Parathyroid adenoma (tissue), 2 donors: ENCODE measurements around the gene YBEY.

Source experiments
- H2AFZ ChIP-seq: fragments of 300-600 bp; sonication (generic); one replicate; pipeline ENCODE4 v1.7.0; 2017; ENCODE audit warnings: antibody characterized with exemption, mild to moderate bottlenecking
- H3K27ac ChIP-seq: fragments of 300-600 bp; sonication (generic); one replicate; pipeline ENCODE4 v1.7.0; 2017
- H3K27me3 ChIP-seq: fragments of 300-600 bp; sonication (generic); one replicate; pipeline ENCODE4 v1.7.0; 2017; ENCODE audit warnings: low read length; ENCODE audit not compliant: control insufficient read depth, insufficient read depth
- H3K36me3 ChIP-seq: fragments of 300-600 bp; sonication (generic); one replicate; pipeline ENCODE4 v1.7.0; 2017; ENCODE audit warnings: low read length; ENCODE audit not compliant: control insufficient read depth, insufficient read depth
- H3K4me1 ChIP-seq: fragments of 300-600 bp; sonication (generic); one replicate; pipeline ENCODE4 v1.7.0; 2017; ENCODE audit warnings: control low read depth
- H3K4me2 ChIP-seq: fragments of 300-600 bp; sonication (generic); one replicate; pipeline ENCODE4 v1.7.0; 2017; ENCODE audit warnings: low read length
- H3K4me3 ChIP-seq: fragments of 300-600 bp; sonication (generic); one replicate; pipeline ENCODE4 v1.7.0; 2017; ENCODE audit warnings: low read depth, low read length
- H3K79me2 ChIP-seq: fragments of 300-600 bp; sonication (generic); one replicate; pipeline ENCODE4 v1.7.0; 2017; ENCODE audit warnings: control low read depth
- H3K9ac ChIP-seq: fragments of 300-600 bp; sonication (generic); one replicate; pipeline ENCODE4 v1.7.0; 2017; ENCODE audit warnings: mild to moderate bottlenecking
- H3K9me3 ChIP-seq: fragments of 300-600 bp; sonication (generic); one replicate; pipeline ENCODE4 v1.7.0; 2017; ENCODE audit warnings: low read length; ENCODE audit not compliant: control insufficient read depth
- TF ChIP-seq, protein P1 (sequence below): fragments of 300-600 bp; sonication (generic); IDR thresholded peaks from one replicate; pipeline ENCODE4 v1.7.0; 2017; ENCODE audit warnings: antibody characterized with exemption, mild to moderate bottlenecking
- donor health status: primary hyperparathyroidism.

YBEY gene

DNA sequence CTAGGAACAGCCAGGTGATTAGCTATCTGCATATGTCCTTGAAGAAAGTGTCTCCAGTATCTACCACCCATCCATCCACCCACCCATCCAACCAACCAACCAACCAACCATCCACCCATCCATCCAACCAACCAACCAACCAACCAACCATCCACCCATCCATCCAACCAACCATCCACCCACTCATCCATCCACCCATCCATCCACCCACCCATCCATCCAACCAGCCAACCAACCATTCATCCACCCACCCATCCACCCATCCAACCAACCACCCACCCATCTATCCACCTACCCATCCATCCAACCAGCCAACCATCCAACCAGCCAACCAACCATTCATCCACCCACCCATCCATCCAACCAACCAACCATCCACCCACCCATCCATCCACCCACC, 25.4 kb downstream of the YBEY start:
- H3K4me3 ChIP-seq, result no peak overlapping the region
- H2AFZ ChIP-seq, result no peak overlapping the region
- H3K27ac ChIP-seq, result no peak overlapping the region
- H3K9me3 ChIP-seq, result no peaks in the 10 kb centered on the region
- no peak overlapping the region for H3K9ac ChIP-seq
- H3K27me3 ChIP-seq, result no peaks in the 10 kb centered on the region
- H3K4me2 ChIP-seq, result no peak overlapping the region
- no peaks in the 10 kb centered on the region for H3K4me1 ChIP-seq
- H3K36me3 ChIP-seq, result no peaks in the 10 kb centered on the region
- TF ChIP-seq, protein P1, sequence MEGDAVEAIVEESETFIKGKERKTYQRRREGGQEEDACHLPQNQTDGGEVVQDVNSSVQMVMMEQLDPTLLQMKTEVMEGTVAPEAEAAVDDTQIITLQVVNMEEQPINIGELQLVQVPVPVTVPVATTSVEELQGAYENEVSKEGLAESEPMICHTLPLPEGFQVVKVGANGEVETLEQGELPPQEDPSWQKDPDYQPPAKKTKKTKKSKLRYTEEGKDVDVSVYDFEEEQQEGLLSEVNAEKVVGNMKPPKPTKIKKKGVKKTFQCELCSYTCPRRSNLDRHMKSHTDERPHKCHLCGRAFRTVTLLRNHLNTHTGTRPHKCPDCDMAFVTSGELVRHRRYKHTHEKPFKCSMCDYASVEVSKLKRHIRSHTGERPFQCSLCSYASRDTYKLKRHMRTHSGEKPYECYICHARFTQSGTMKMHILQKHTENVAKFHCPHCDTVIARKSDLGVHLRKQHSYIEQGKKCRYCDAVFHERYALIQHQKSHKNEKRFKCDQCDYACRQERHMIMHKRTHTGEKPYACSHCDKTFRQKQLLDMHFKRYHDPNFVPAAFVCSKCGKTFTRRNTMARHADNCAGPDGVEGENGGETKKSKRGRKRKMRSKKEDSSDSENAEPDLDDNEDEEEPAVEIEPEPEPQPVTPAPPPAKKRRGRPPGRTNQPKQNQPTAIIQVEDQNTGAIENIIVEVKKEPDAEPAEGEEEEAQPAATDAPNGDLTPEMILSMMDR, result no peak
- no peaks in the 10 kb centered on the region for H3K79me2 ChIP-seq

DNA sequence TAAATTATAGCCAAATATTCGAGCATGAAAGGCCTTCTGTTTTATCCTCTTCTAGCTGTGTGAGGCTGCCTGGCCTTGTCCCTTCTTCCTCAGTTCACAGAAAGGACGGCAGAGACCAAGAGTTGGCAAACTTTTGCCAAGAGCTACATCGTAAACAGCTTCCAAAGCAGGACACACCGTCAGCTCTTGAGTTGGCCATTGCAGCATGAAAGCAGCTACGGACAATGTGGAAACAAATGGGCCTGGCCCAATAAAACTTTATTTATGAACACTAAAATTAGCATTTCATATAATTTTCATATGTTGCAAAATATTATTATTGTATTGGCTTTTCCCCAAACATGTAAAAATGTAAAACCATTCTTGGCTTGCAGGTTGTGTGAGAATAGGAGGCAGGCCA, 26.8 kb downstream of the YBEY start:
- H3K9me3 ChIP-seq, result no peaks in the 10 kb centered on the region
- no peak overlapping the region for H3K4me3 ChIP-seq

DNA sequence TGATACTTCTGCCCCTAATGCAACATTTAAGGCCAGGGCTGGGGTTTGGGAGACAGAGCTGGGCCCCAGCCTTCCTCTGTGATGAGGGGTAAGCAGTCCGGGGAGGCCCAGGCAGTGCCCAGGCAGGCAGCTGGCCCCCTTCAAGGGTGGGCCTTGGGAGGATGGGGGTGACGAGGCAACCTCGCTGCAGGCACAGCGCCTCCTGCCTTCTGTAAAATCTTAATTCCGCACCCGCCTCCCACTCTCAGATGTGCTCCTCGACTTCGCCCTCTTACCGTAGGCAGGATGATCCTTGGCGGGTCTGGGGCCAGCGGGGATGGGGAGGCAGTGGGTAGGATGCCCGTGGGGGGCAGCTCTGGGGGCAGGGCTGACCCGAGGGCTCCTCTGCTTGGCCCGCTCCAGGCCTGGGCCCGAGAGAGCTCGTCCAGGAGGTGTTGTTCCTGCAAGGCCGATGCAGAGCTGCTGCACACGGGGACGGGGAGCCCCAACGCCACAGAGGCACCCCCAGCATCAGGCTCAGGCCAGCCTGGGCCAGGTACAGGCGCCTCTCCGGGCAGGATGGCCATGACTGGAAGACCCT, 28.4 kb downstream of the YBEY start:
- Histone ChIP-seq H3K9ac (no peak overlapping the region), H3K4me2 (no peak overlapping the region), H3K27ac (no peak overlapping the region), H3K9me3 (no peaks in the 10 kb centered on the region), H3K27me3 (no peaks in the 10 kb centered on the region), H3K4me3 (no peak overlapping the region), H3K79me2 (no peaks in the 10 kb centered on the region), H3K36me3 (no peaks in the 10 kb centered on the region), H3K4me1 (no peaks in the 10 kb centered on the region), H2AFZ (no peak overlapping the region)
- TF ChIP-seq, protein P1, result no peak

More for the DNA sequence above, 26.8 kb downstream of the YBEY start:
- H3K79me2 ChIP-seq, result no peaks in the 10 kb centered on the region
- no peaks in the 10 kb centered on the region for H3K27me3 ChIP-seq
- H3K4me2 ChIP-seq, result no peak overlapping the region
- H3K27ac ChIP-seq, result no peak overlapping the region
- no peak overlapping the region for H2AFZ ChIP-seq
- H3K4me1 ChIP-seq, result no peaks in the 10 kb centered on the region
- H3K36me3 ChIP-seq, result no peaks in the 10 kb centered on the region
- no peak overlapping the region for H3K9ac ChIP-seq
- TF ChIP-seq, protein P1, result no peak

DNA sequence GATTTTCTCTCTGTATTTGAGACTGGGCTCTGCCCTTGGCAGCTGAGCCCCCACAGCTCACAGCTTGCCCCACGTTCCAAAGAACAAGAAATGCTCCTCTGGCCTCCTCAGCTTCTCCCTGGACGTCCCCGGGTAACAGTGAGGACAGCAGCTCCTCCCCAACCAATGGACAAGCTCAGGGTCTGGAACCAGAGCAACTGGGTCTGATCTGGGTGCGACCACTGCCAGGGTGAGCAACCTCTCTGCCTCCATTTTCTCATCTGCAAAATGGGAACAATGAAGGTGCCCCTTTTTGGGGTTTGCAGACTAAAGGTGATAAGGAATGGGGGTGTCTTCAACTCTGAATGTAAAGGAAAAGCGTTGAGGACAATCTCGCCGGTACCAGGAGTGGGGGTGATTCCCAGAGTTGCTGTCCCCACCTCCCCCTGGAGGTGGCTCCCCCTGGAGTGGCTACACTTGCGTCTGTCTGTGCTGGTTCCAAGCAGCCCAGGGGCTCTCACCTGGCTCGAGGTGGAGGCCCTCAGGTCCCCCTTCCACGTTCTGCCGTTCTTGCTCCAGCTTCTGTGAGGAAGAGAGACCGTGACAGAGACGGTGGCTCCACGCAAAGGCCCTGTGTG, 30.7 kb downstream of the YBEY start:
- Histone ChIP-seq H3K4me1 (no peaks in the 10 kb centered on the region), H3K27me3 (no peaks in the 10 kb centered on the region), H3K9ac (no peak overlapping the region), H3K9me3 (no peaks in the 10 kb centered on the region), H3K4me2 (no peak overlapping the region), H3K27ac (no peak overlapping the region), H3K36me3 (no peaks in the 10 kb centered on the region), H3K79me2 (no peaks in the 10 kb centered on the region), H2AFZ (no peak overlapping the region), H3K4me3 (no peak overlapping the region)
- TF ChIP-seq, protein P1, result no peak
